DND-41 (cell line): Measurements from ENCODE around the gene THRB.

Experiments
- CTCF ChIP-seq: IDR thresholded peaks from 2 replicates; pipeline ENCODE4 v1.5.1; 2012; ENCODE audit warnings: borderline replicate concordance, low read length, moderate library complexity, mild to moderate bottlenecking; ENCODE audit not compliant: poor library complexity, severe bottlenecking; ENCODE audit errors: extremely low read depth
- EZH2 ChIP-seq: IDR thresholded peaks from 3 replicates; pipeline ENCODE4 v1.6.1; 2012; ENCODE audit warnings: borderline replicate concordance, low read depth, mild to moderate bottlenecking, moderate library complexity, low read length, inconsistent platforms; ENCODE audit not compliant: severe bottlenecking

GRCh38 chr3:24185738-24186384 lies 308.8 kb downstream of the THRB start:
- TF ChIP-seq EZH2: no peak
- peak; percentile 68 for TF ChIP-seq CTCF
